Upper lobe of right lung (tissue), 1 donor: Measurements from ENCODE around the gene OAT. TPM values are rescaled to one million over a fixed set of nuclear protein-coding genes. Genes with fewer than 3 reads are reported as not detected.

Experiments
- ATAC-seq: fragments of 200-7000 bp; cut with Tn5 transposase; one replicate; pipeline ENCODE4 v1.9.1; 2020; ENCODE audit warnings: mild to moderate bottlenecking, moderate library complexity
- DNase-seq: peaks from one replicate; pipeline ENCODE4 v3.0.0-alpha.2; 2020
- H3K27ac ChIP-seq: fragments of 200-600 bp; one replicate; pipeline ENCODE4 v1.8.0; 2022
- H3K27me3 ChIP-seq: fragments of 200-600 bp; one replicate; pipeline ENCODE4 v1.8.0; 2022; ENCODE audit warnings: mild to moderate bottlenecking
- H3K36me3 ChIP-seq: fragments of 200-600 bp; one replicate; pipeline ENCODE4 v1.8.0; 2022
- H3K4me1 ChIP-seq: fragments of 200-600 bp; one replicate; pipeline ENCODE4 v1.8.0; 2022
- H3K4me3 ChIP-seq: fragments of 200-600 bp; one replicate; pipeline ENCODE4 v1.8.0; 2022; ENCODE audit warnings: mild to moderate bottlenecking
- H3K9me3 ChIP-seq: fragments of 200-600 bp; one replicate; pipeline ENCODE4 v1.8.0; 2022
- intact Hi-C: fragments of 100-400 bp; cut with DNase I; formaldehyde crosslinking; loops from one replicate; pipeline ENCODE4 v1.11.0; 2022
- total RNA-seq: library from RNA; stranded (reverse); fragmentation: NEBNext Ultra II Directional; extraction: Animal tissue kit (Norgen Biotek cat#: 25700); gene quantifications from one replicate; pipeline ENCODE4 v1.2.1, GENCODE V29; 2021
- TF ChIP-seq, protein P1 (sequence below): fragments of 200-600 bp; IDR thresholded peaks from one replicate; pipeline ENCODE4 v1.8.0; 2022; ENCODE audit warnings: antibody characterized with exemption
- donor health status: DM: no; HTN: yes; CAD: no; lungs with severe emphysema.

Gene OAT
- total RNA-seq, 1 donor from 2014 or later: 55.2 TPM

DNA sequence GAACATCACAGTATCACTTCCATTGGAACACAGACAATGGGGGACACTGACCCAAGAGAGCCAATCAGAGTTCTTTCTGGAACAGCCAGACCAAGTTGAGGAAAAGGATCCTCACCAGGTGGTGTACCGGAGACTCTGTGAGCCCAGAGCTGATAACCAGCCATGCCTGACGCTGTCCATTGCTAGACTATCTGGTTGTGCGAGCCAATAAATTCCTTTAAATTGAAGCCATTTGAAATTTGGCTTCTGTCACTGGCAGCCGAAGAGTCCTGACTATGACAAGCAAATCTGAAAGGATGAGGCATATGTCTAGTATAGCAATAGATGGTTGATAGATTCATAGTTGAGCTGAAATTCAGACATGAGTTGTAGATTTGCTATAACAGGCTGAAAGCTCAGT, 39.8 kb upstream of the OAT start:
- H3K4me1 ChIP-seq: peaks cover 8% of the 10 kb centered on the region
- TF ChIP-seq, protein P1, sequence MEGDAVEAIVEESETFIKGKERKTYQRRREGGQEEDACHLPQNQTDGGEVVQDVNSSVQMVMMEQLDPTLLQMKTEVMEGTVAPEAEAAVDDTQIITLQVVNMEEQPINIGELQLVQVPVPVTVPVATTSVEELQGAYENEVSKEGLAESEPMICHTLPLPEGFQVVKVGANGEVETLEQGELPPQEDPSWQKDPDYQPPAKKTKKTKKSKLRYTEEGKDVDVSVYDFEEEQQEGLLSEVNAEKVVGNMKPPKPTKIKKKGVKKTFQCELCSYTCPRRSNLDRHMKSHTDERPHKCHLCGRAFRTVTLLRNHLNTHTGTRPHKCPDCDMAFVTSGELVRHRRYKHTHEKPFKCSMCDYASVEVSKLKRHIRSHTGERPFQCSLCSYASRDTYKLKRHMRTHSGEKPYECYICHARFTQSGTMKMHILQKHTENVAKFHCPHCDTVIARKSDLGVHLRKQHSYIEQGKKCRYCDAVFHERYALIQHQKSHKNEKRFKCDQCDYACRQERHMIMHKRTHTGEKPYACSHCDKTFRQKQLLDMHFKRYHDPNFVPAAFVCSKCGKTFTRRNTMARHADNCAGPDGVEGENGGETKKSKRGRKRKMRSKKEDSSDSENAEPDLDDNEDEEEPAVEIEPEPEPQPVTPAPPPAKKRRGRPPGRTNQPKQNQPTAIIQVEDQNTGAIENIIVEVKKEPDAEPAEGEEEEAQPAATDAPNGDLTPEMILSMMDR: no peak
- ATAC-seq (no peak), DNase-seq (no peak)
- H3K9me3 ChIP-seq: no peaks in the 10 kb centered on the region
- no peak overlapping the region for H3K4me3 ChIP-seq
- H3K27me3 ChIP-seq: peaks cover 19% of the 10 kb centered on the region
- no peak overlapping the region for H3K27ac ChIP-seq
- intact Hi-C loops: no loop called here
- H3K36me3 ChIP-seq: no peaks in the 10 kb centered on the region

DNA sequence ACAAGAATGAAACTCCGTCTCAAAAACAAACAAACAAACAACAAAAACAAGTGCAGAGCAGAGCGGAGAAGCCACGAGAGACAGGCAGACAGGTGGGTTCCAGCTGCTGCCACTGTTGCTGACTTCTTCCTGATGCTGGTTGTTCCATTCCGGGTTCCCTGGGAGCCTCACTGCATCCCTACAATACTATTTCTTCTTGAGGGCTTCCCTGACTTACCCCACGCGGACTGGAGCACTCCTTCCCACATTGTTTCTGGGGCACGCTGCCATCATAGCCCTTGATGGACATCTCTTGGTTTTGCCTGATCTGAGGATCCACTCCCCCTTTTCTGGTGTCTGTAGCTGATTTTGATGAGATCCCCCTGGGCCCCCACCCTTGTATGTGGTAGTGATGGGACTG, 36.7 kb upstream of the OAT start:
- H3K27me3 ChIP-seq: peaks cover 49% of the 10 kb centered on the region
- no peak overlapping the region for H3K4me3 ChIP-seq
- intact Hi-C loops: no loop called here
- H3K27ac ChIP-seq: no peak overlapping the region
- ATAC-seq (no peak), DNase-seq (no peak)
- TF ChIP-seq, protein P1: no peak
- H3K9me3 ChIP-seq: no peaks in the 10 kb centered on the region
- no peaks in the 10 kb centered on the region for H3K4me1 ChIP-seq
- H3K36me3 ChIP-seq: no peaks in the 10 kb centered on the region

DNA sequence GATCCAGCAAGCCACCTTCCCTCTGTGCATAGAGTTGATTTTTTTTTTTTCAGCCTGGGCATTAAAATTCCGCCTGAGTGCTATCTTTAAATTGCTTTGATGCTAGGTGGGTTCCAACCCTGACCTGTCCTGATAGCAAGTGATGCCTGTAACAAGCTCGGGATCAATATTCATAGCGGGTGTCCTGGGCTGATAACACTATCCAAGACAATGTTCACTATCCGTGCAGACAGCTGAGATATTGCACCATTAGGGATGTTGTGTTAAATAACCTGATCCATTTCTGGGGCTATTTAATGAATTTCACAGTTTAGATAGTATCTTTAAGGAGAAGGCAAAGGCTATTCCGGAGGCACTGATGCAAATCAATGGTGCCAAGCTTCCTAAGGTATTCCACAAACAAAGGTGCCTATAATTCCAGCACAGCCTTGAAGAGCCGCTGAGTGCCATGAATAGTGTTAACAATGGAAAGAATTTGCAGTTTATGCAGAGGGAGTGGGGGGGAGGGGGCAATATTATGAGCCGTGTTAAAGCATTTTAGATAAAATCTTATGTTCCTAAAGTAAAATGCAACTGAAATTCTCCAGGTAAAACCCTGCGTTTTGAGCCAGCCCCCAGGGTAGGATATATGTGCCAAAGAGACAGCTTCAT, 35.4 kb upstream of the OAT start:
- Histone ChIP-seq H3K27me3 (peaks cover 63% of the 10 kb centered on the region), H3K36me3 (no peaks in the 10 kb centered on the region), H3K4me1 (peaks cover 7% of the 10 kb centered on the region), H3K9me3 (no peaks in the 10 kb centered on the region), H3K4me3 (no peak overlapping the region), H3K27ac (no peak overlapping the region)
- ATAC-seq: no peak
- TF ChIP-seq, protein P1: no peak
- intact Hi-C loops: no loop called here
- no peak for DNase-seq

DNA sequence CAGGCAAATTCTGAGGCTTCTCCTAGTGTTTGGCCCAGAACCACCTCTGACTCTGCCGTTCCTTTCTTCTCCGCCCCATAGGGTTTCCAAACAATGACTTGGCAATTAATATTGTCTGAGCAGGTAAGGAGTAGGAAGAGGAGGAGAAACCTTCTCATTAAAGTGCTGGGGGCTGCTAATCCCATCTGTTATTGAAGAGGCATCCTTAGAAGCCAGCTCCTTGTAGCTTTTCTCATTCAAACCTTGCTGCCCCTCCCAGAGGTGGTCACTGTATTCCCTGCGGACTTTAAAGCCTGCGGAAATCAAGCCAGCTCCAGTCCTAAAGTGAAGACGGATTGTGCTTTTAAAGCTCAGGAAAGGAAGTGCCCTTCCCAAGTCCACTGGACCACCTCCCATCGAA, 32.6 kb upstream of the OAT start:
- Histone ChIP-seq H3K9me3 (no peaks in the 10 kb centered on the region), H3K36me3 (no peaks in the 10 kb centered on the region), H3K27ac (no peak overlapping the region), H3K4me3 (no peak overlapping the region), H3K4me1 (peaks cover 10% of the 10 kb centered on the region), H3K27me3 (peaks cover 90% of the 10 kb centered on the region)
- DNase-seq (no peak), ATAC-seq (no peak)
- TF ChIP-seq, protein P1: no peak
- intact Hi-C loops: no loop called here

DNA sequence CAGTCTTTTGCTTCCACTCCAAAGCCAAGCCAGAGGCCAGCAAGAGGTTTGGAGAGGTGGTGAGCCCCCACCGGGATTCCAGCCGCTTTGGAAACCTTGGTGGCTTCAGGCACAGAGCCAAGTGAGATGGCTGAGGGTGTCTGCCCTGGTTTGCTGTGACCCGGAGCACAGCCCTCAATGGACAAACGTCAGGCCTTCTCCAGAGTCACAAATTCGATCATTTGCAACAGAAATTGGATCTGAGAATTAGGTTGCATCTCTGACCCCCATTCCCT, 32.0 kb upstream of the OAT start:
- Histone ChIP-seq H3K36me3 (no peaks in the 10 kb centered on the region), H3K27ac (no peak overlapping the region), H3K27me3 (peaks cover 90% of the 10 kb centered on the region), H3K4me3 (no peak overlapping the region), H3K9me3 (no peaks in the 10 kb centered on the region), H3K4me1 (peaks cover 10% of the 10 kb centered on the region)
- TF ChIP-seq, protein P1: no peak
- intact Hi-C loops: no loop called here
- ATAC-seq (no peak), DNase-seq (no peak)
